Spinal cord (tissue), 10 donors: ENCODE data around the gene HIPK1. TPM values are rescaled to one million over a fixed set of nuclear protein-coding genes. Genes with fewer than 3 reads are reported as not detected.
"Not testable (repeated sequence)": the region's sequence is repeated elsewhere in the genome, so short reads cannot be mapped to it uniquely, and the experiment has no call there.

Source experiments
- DNase-seq, 6 donors: peaks; one replicate each; pipeline versions ENCODE4 v3.0.0 to v3.0.0-alpha.2; 2013 to 2015; ENCODE audit warnings: low spot score in 6 of 6, low read depth in 4 of 6
- H3K27ac ChIP-seq: one replicate; pipeline ENCODE4 v1.5.1; 2013; ENCODE audit warnings: low read depth, low read length, control low read depth
- H3K27me3 ChIP-seq: one replicate; pipeline ENCODE4 v1.6.1; 2013; ENCODE audit warnings: low read length; ENCODE audit not compliant: control insufficient read depth, insufficient read depth
- H3K36me3 ChIP-seq: one replicate; pipeline ENCODE4 v1.6.1; 2013; ENCODE audit warnings: low read length; ENCODE audit not compliant: control insufficient read depth, insufficient read depth
- H3K4me1 ChIP-seq: one replicate; pipeline ENCODE4 v1.6.1; 2013; ENCODE audit warnings: low read length; ENCODE audit not compliant: control insufficient read depth, insufficient read depth
- H3K4me3 ChIP-seq: one replicate; pipeline ENCODE4 v1.5.1; 2013; ENCODE audit warnings: low read depth, low read length, control low read depth
- H3K9me3 ChIP-seq: one replicate; pipeline ENCODE4 v1.6.1; 2013; ENCODE audit warnings: low read length; ENCODE audit not compliant: control insufficient read depth, insufficient read depth
- WGBS: methylation state at CpG from one replicate; pipeline ENCODE4 v1.1.5; 2013; ENCODE audit warnings: missing lambda C conversion rate; ENCODE audit not compliant: insufficient coverage; 5-methylcytosine and 5-hydroxymethylcytosine counted together
- polyA plus RNA-seq, 2 donors: library from polyadenylated mRNA; unstranded; fragments of 120-200 nt; gene quantifications; one replicate each; pipeline ENCODE4 v1.2.1, GENCODE V29; 2013; ENCODE audit not compliant: insufficient read length in 2 of 2
- total RNA-seq, 2 donors: library from RNA; depleted of rRNA in 1 of 2; stranded (reverse); fragments of 120-200 nt in 1 of 2; fragments of >200 nt in 1 of 2; gene quantifications; one replicate each; pipeline versions ENCODE4 v1.2.3 to v1.2.4, GENCODE V29; 2013 to 2014
- donor health status: healthy.

HIPK1 gene
- total and polyA plus RNA-seq, 4 donors: 41.5 to 58.6 (median 50.1) TPM

DNA sequence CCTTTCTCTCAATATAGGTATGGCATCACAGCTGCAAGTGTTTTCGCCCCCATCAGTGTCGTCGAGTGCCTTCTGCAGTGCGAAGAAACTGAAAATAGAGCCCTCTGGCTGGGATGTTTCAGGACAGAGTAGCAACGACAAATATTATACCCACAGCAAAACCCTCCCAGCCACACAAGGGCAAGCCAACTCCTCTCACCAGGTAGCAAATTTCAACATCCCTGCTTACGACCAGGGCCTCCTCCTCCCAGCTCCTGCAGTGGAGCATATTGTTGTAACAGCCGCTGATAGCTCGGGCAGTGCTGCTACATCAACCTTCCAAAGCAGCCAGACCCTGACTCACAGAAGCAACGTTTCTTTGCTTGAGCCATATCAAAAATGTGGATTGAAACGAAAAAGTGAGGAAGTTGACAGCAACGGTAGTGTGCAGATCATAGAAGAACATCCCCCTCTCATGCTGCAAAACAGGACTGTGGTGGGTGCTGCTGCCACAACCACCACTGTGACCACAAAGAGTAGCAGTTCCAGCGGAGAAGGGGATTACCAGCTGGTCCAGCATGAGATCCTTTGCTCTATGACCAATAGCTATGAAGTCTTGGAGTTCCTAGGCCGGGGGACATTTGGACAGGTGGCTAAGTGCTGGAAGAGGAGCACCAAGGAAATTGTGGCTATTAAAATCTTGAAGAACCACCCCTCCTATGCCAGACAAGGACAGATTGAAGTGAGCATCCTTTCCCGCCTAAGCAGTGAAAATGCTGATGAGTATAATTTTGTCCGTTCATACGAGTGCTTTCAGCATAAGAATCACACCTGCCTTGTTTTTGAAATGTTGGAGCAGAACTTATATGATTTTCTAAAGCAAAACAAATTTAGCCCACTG, 11.5 kb downstream of the HIPK1 start:
- no peak for DNase-seq
- Histone ChIP-seq H3K4me1 (no peaks in the 10 kb centered on the region), H3K36me3 (peaks cover 14% of the 10 kb centered on the region), H3K27ac (no peak overlapping the region), H3K4me3 (no peak overlapping the region), H3K9me3 (no peaks in the 10 kb centered on the region), H3K27me3 (no peaks in the 10 kb centered on the region)
- WGBS: 95% methylated on average over 6 of the region's 16 CpGs

DNA sequence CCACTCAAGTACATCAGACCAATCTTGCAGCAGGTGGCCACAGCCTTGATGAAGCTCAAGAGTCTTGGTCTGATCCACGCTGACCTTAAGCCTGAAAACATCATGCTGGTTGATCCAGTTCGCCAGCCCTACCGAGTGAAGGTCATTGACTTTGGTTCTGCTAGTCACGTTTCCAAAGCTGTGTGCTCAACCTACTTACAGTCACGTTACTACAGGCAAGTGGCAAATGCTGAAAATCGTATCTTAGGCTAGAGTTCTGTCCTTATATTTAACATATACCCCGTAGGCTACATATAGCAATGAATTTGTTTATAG, 12.1 kb downstream of the HIPK1 start:
- Histone ChIP-seq H3K4me1 (no peaks in the 10 kb centered on the region), H3K36me3 (peaks cover 14% of the 10 kb centered on the region), H3K4me3 (no peak overlapping the region), H3K27me3 (no peaks in the 10 kb centered on the region), H3K27ac (no peak overlapping the region), H3K9me3 (no peaks in the 10 kb centered on the region)
- DNase-seq: no peak
- WGBS: 99% methylated on average over 4 of the region's 7 CpGs

DNA sequence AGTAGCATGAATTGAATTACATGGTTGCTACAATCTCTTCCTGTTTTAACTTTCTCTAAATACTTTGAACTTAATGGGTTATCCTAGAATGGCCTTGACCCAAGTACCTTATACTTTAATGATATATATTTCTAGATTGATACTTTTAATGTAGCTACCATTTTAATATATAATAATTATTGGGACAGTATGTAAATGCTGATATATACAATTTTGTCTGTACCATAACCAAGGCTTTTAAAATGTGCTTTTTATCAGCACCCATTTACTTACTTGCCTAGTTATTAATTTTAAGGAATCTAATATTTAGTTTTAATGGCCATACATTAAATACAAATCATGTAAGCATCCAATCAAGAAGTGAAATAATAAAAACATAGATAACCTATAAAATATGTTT, 13.4 kb downstream of the HIPK1 start:
- Histone ChIP-seq H3K36me3 (peaks cover 14% of the 10 kb centered on the region), H3K9me3 (no peaks in the 10 kb centered on the region), H3K27me3 (no peaks in the 10 kb centered on the region), H3K27ac (no peak overlapping the region), H3K4me1 (no peaks in the 10 kb centered on the region), H3K4me3 (no peak overlapping the region)
- no peak for DNase-seq

DNA sequence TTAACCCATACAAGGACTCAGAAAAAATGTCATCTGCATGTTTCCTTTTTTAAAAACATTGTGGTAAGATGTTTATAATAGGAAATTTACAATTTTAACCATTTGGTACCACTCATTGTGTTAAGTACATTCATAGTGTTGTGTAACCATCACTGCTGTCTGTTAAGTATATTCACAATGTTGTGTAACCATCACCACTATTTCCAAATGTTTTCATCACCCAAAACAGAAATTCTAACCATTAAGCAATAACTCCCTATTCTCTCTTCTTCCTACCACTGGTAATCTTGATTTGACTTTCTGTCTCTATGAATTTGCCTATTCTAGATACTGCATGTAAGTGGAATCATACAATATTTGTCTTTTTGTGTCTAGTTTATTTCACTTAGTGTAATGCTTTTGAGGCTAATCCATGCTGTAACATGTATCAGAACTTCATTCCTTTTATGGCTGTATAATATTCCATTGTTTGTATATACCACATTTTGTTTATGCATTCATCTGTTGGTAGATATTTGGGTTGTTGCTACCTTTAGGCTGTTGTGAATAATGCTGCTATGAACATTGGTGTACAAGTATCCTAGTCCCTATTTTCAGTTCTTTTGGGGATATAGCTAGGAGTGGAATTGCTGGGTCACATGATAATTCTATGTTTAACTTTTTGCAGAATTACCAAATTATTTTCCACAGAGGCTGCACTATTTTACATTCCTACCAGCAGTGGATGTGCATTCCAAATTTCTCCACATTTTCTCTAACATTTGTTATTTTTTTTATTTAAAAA, 14.1 kb downstream of the HIPK1 start:
- H3K27ac ChIP-seq: no peak overlapping the region
- H3K4me1 ChIP-seq: no peaks in the 10 kb centered on the region

GRCh38 chr1:113945329-113945728, 16.2 kb downstream of the HIPK1 start:
- no peak for DNase-seq
- H3K4me1 ChIP-seq: peaks cover 4% of the 10 kb centered on the region
- H3K36me3 ChIP-seq: peaks cover 14% of the 10 kb centered on the region
- H3K27ac ChIP-seq: no peak overlapping the region
- H3K27me3 ChIP-seq: no peaks in the 10 kb centered on the region
- H3K4me3 ChIP-seq: no peak overlapping the region
- no CpG with 5 or more reads among the region's 1 CpG for WGBS
- no peaks in the 10 kb centered on the region for H3K9me3 ChIP-seq

More for the DNA sequence above, 14.1 kb downstream of the HIPK1 start:
- no peaks in the 10 kb centered on the region for H3K9me3 ChIP-seq
- H3K4me3 ChIP-seq: no peak overlapping the region
- DNase-seq: no peak
- no peaks in the 10 kb centered on the region for H3K27me3 ChIP-seq
- H3K36me3 ChIP-seq: peaks cover 14% of the 10 kb centered on the region

DNA sequence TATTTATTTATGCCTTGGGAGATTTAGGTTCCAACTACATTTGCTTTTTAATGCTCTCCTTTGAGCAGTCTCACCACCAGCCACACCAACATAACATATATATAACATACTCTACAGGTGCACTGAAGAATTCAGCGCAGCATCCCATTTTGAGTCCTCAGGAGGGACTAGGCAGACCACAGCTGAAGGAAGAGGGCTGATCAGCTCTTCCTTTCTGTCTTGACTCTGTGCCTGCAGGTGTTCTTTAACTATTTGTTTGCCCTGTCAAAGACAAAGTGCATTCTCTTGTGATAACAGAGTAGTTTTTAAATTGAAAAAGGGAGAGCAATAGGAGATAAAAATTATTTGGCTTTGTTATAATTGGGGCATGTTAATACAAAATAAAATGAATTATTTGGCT, 17.0 kb downstream of the HIPK1 start:
- Histone ChIP-seq H3K36me3 (peaks cover 9% of the 10 kb centered on the region), H3K4me1 (peaks cover 4% of the 10 kb centered on the region), H3K27ac (no peak overlapping the region), H3K27me3 (no peaks in the 10 kb centered on the region), H3K4me3 (no peak overlapping the region), H3K9me3 (no peaks in the 10 kb centered on the region)
- DNase-seq: no peak
- 80% methylated on average over 1 of the region's 1 CpG for WGBS

DNA sequence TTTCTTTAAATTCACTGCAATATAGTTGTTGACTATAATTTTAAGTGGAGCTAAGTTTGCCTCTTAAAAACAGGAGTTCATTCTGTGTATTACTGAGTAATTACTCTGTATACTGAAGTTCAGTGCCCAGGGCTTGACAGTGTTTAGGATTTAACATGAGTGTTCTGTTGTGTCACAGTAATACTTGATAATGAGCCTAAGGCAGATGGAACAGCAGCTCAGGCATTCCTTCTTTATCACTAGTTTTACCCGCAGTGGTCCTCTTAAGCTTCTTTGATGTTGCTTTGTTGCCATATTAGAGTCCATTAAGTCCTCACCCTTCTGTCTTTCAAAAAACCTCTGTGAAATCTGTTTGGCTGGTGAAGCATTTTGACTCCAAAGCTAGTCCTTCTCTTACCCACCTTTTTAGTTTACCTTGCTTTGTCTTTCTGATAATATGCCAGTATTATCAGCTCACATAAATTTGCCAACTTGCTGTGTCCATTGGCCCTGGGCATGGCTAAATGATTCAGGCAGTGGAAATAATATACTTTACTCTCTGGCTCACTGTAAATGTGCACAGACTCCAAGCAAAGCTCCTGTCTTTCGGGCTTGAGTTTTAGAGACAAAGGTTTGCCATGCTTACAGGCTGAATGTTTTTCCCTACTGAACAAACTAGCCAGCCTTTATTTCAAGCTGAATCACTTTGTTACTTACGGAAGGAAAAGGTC, 17.7 kb downstream of the HIPK1 start:
- Histone ChIP-seq H3K27me3 (no peaks in the 10 kb centered on the region), H3K27ac (no peak overlapping the region), H3K4me1 (peaks cover 4% of the 10 kb centered on the region), H3K36me3 (peaks cover 6% of the 10 kb centered on the region), H3K9me3 (no peaks in the 10 kb centered on the region), H3K4me3 (no peak overlapping the region)
- no CpG with 5 or more reads among the region's 3 CpGs for WGBS
- peak in 1 of 6 donors; percentile 29 for DNase-seq

DNA sequence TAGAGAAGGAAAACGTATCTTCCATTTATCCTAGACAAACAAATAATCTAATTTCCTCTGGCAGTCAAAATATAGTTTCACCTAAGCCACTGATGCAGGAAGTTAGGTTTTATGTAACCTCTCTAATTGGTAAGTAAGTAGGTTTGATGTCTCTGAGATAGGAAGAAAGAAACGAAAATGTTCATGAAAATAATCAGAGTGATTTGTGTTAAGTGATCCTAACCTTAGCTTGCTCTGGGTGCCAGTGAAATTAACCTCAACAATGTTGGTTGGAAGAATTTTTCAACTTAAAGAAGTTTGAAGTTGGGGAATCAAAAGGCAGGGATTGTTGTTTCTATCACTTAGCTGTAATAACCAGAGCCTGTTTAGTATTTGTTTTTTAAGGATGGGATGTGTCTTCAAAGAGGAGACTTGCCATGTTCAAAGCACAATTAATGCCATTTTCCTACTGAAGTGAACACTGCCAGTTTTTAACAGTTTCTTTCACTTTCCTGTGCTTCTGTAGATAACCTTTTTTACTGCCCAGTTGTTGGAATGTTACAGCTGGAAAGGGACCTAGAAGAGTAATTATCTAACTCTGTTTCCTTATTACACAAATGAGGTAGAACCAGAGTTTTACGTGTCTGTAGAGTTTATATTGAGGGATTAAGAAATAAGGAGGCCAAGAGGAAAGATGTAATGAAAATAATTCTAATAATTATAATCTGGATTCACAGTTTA, 18.4 kb downstream of the HIPK1 start:
- H3K27me3 ChIP-seq: no peaks in the 10 kb centered on the region

DNA sequence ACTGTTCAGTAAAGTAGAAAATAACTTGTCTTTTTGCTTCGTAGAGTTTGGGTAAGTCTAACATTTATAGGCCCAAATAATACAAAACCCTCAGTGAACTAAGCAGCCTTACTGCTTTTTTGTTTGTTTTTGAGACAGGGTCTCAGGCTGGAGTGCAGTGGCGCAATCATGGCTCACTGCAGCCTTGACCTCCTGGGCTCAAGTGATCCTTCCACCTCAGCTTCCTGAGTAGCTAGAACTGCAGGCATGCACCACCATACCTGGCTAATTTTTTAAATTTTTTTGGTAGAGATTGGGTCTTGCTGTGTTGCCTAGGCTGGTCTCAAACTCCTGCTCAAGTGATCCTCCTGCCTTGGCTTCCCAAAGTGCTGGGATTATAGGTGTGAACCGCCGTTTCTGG, 19.0 kb downstream of the HIPK1 start:
- not testable (repeated sequence) for H3K9me3 ChIP-seq, DNase-seq, H3K27me3 ChIP-seq, H3K4me3 ChIP-seq, H3K36me3 ChIP-seq, H3K27ac ChIP-seq, H3K4me1 ChIP-seq
- 100% methylated on average over 1 of the region's 4 CpGs for WGBS

More for the DNA sequence above, 18.4 kb downstream of the HIPK1 start:
- DNase-seq: no peak
- Histone ChIP-seq H3K36me3 (peaks cover 3% of the 10 kb centered on the region), H3K27ac (no peak overlapping the region), H3K4me1 (peaks cover 4% of the 10 kb centered on the region), H3K4me3 (no peak overlapping the region), H3K9me3 (no peaks in the 10 kb centered on the region)
- 60% methylated on average over 1 of the region's 3 CpGs for WGBS
